ENCODE data around the gene PARP16.

PARP16 gene

DNA sequence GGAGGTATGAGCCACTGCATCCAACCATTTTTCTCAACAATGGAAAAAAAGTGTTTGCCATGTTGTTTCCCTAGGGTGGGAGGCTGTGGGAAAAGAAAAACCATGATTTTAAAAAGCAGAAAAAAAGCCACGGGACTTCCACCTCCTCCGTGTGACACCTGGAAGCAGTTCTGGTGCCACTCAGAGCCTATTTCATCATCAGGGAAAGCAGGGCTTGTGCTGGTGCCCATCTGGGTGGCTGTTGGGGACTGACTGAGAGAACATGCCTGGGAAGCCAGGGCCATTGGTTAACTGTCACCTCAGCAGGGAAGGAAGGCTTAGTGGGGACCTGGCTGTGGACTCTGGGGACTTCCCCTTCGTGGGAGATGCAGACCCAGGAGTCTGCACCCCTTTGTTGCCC, 25.1 kb upstream of the PARP16 start:
- no peak for DNase-seq (ENCODE audit: low read depth in 2 of 2)

DNA sequence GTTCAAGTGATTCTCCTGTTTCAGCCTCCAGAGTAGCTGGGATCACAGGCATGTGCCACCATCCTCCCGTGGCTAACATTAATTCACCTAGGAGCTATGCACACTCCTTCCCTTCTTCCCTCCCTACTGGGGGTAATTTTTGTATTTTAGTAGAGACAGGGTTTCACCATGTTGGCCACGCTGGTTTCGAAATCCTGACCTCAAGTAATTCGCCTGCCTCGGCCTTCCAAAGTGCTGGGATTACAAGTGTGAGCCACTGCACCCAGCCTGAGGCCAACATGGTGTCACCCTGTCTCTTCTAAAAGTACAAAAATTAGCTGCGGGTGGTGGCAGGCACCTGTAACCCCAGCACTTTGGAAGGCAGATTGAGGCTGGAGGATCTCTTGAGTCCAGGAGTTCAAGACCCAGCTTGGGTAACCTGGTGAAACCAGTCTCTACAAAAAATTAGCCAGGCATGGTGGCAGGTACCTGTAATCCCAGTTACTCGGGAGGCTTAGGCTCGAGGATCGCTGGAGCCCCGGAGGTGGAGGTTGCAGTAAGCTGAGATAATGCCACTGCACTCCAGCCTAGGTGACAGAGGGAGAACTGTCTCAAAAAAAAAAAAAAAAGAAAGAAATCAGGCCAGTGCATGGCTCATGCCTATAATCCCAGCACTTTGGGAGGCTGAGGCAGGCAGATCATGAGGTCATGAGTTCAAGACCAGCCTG, 23.9 kb upstream of the PARP16 start:
- no peak for DNase-seq (ENCODE audit: low read depth in 2 of 2)

DNA sequence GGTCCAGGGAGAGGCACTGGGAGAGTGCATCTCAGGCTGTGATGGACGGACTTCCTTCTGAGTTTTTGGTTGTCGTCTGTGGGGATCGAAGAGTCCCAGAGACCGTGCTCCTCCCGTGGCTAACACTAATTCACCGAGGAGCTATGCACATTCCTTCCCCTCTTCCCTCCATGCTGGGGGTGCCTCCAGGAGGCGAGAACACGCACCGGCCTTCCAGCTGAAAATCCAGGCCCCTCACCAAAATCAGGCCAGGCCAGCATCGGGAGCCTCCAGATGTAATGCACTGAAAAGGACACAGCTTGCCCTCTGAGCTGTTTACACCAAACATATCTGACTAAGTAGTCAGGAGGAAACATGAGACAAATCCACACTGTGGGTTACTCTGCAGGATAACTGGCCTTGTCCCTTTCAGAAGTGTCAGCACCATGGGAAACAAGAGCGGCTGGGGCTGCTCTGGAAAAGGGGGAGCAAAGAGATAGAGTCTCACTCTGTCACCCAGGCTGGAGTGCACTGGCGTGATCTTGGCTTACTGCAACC, 23.3 kb upstream of the PARP16 start:
- no peak for DNase-seq (ENCODE audit: low read depth in 2 of 2)

DNA sequence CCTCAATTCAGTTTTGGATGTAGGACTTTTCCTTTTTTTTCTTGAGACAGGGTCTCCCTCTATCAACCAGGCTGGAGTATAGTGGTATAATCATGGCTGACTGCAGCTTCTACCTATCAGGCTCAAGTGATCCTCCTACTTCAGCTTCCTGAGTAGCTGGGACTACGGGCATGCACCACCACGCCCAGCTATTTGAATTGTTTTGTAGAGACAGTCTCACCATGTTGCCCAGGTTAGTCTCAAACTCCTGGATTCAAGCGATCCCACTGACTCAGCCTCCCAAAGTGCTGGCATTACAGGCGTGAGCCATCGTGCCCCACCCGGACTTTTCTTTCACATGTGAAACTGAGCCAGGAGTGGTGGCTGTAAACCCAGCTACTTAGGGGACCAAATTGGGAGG, 21.3 kb upstream of the PARP16 start:
- no peak for DNase-seq (ENCODE audit: low read depth in 2 of 2)

DNA sequence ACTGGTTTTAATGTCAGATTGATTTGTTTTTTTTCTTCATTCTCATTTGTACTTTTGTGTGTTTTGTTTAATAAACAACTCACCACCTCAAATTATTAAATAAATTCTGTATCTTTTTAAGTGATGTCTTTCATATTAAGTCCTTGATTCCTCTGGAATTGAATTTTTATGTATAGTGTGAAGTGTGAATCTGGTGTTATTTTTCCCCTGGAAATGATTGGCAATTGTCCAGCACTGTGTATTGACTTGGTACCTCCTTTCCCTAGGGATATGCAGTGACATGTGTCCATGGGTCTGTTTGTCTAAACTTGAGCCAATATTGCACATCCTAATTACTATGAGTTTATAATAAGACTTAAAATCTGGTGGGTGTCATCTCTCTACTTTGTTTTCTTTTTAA, 19.9 kb upstream of the PARP16 start:
- DNase-seq (ENCODE audit: low read depth in 2 of 2) = no peak

DNA sequence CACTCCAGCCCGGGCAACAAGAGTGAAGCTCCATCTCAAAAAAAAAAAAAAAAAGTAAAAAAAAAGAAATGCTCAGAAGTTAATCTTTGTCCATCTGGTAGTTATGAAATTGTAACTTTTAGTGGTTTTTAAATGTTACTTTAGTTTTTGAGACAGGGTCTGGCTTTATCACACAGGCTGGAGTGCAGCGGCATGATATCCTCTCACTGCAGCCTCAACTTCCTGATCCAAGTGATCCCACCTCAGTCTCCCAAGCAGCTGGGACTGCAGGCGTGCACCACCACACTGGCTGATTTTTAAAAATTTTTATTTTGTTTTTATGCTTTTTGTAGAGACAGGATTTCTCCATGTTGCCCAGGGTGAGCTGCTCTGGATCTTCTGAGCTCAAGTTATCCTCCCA, 19.1 kb upstream of the PARP16 start:
- no peak for DNase-seq (ENCODE audit: low read depth in 2 of 2)

DNA sequence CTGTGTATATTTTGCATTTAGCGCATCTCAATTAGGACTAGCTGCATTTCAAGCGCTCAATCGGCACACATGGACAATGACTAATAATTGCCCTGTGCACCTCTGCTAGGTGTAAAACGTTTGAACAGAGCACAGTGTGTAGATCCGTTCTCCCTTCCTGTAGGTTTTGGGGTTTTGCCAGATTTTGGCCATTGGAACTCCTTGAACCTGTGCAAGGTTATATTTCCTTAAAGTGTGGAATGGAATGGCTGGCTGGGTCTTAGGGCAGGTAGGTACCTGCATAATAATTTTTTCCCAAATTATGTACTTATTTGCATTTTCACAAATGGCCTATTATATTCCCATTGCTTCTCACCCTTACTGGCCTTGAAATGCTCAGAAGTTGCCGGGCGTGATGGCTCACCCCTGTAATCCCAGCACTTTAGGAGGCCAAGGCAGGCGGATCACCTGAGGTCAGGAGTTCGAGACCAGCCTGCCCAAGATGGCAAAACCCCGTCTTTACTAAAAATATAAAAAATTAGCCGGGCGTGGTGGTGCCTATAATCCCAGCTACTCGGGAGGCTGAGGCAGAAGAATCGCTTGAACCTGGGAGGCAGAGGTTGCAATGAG, 18.6 kb upstream of the PARP16 start:
- DNase-seq (ENCODE audit: low read depth in 2 of 2) = no peak

DNA sequence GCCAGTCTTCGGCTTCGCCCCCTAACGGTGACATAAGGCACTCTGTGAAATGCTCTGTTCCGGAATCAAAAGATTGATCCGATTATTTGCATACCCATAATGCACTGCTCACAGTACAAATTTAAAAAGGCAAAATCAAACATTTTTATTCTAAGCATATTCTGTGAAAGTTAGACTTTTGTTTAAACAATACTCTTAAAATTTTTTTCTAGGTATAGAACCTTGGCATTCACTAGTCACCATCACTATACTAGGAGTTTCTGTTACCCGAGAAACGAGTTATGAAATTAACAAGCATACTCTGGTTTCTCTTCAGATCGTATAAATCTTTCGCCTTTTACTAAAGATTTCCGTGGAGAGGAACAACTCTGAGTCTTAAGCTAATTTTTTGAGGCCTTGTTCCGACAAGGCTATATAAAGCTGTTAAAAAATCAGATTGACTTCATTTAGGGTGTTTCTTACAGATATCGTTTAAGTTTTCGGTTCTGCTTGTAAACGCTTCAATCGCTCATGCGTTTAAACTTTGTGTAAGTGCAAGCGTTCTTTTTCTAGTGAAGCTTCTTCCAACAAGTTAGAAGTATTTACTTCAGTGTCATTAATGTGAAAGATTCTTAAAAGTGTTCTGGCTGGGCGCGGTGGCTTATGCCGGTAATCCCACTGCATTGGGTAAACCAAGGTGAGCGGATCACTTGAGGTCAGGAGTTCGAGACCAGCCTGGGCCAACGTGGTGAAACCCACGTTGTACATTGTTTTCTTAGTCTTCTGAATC, 17.9 kb upstream of the PARP16 start, which contains the start of gene RNU5B-1:
Gene RNU5B-1 (plus strand): TSS at position 297 of the 769 bp plus-strand sequence.
- peak; percentile 66 to 83 for DNase-seq (ENCODE audit: low read depth in 2 of 2)

DNA sequence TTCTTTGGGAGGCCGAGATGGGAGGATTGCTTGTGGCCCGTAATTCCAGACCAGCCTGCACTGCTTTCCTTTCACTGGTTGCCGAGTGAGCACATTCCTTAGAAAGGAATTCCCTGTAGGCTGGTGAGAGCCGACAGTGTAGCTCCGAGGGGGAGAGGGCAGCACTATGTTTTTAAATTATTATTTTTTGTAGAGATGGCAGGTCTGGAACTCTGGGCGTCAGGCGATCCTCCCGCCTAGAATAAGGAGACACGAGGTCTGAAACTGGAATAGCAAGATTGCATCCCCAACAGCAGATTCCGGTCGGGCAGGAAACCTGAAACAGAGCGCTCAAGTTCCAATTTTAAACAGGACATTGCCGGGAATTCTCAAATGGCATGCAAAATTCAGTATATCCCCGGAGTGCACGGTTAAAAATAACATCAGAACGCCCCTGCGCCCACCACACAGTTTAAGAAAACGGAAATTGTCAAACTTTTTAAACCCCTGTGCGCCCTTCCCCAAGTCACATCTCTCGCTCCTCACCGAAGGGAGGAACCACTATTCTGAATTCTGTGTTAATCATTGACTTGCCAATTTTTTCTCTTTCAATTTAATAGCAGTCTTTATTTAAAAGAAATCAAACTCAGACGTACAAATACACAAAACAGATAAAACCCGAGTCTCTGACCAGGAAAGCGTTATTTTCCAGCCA, 17.2 kb upstream of the PARP16 start:
- DNase-seq (ENCODE audit: low read depth in 2 of 2) = no peak

DNA sequence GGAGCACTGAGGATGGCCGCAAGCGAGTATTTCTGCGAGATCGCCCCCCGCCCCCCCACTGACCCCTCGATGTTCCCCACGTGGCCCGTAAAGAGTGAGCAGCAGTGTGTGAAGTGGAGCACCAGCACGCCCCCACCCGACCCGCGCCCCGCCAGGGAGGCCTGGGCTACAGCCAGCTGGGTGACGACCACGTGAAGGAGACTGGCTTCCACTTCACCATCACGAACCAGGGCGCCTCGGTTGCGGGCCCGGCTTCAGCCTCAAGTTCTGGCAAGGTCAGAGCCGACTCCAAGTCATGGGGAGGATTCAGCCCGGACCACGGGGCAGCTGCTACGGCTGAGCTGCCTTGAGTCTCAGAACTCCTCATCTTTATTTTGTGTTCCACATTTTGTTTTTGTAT, 15.4 kb upstream of the PARP16 start:
- no peak for DNase-seq (ENCODE audit: low read depth in 2 of 2)

DNA sequence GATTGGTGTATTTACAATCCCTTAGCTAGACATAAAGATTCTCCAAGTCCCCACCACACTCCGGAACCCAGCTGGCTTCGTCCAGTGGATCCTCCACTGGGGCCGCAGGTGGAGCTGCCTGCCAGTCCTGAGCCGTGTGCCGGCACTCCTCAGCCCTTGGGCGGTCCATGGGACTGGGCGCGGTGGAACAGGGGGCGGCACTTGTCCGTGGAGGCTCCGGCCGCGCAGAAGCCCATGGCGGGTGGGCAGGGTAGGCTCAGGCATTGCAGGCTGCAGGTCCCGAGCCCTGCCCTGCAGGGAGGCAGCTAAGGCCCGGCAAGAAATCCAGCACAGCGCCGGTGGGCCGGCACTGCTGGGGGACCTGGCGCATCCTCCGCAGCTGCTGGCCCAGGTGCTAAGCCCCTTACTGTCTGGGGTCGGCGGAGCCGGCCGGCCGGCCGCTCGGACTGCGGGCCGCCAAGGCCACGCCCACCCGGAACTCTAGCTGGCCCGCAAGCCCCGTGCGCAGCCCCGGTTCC, 14.3 kb upstream of the PARP16 start:
- no peak for DNase-seq (ENCODE audit: low read depth in 2 of 2)

DNA sequence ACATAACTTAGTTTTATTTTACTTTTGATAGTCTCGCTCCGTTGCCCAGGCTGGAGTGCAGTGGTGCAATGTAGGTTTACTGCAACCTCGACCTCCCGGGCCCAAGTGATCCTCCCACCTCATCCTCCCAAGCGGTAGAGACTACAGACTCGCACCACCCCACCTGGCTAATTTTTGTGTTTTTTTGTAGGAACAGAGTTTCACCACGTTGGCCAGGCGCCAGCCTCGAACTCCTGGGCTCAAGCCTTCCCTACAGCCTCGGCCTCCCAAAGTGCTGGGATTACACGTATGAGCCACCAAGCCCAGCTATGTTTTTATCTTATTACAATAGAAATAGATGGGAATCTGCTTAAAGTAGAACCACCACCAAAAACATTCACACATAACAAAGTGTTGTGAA, 12.0 kb upstream of the PARP16 start:
- no peak for DNase-seq (ENCODE audit: low read depth in 2 of 2)

DNA sequence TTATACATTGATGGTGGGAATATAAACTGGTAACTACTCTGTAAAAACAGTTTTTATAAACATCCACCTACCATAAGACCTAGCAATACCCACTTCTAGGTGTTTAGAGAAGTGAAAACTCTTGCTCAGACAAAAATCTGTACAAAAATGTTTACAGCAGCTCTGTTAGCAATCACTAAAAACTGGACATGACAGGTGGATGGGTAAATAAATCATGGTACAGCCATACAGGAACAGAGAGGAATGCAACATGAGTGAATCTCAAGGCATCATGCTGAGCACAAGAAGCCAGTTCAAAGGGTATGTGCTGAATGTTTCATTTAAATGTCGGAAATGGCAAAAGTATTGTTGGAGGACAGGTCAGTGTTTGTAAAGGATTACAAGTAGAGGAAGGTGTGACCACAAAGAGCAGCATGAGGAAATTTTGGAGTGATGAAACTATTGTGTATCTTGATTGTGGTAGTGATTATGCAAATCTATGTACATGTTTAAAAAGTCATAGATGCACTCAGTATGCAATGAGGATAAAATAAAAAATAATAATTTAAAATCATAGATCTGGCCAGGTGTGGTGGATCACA, 6.3 kb upstream of the PARP16 start:
- no peak for DNase-seq (ENCODE audit: low read depth in 2 of 2)

DNA sequence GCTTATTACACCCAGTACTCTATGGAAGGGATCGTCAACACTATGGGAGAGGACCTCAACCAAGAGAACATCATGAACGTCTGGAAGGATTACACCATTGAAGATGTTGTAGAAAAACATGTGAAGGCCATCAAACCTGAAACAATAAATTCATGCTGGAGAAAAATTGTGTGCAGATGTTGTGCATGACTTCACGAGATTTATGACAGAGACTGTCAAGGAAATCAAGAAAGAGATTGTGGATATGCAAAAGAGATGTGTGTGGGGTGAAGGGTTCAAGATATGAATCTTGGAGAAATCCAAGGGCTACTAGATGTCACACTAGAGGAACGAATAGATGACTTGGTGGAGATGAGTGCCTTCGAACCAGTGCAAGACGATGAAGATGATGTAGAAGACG, 3.5 kb upstream of the PARP16 start:
- no peak for DNase-seq (ENCODE audit: low read depth in 2 of 2)

DNA sequence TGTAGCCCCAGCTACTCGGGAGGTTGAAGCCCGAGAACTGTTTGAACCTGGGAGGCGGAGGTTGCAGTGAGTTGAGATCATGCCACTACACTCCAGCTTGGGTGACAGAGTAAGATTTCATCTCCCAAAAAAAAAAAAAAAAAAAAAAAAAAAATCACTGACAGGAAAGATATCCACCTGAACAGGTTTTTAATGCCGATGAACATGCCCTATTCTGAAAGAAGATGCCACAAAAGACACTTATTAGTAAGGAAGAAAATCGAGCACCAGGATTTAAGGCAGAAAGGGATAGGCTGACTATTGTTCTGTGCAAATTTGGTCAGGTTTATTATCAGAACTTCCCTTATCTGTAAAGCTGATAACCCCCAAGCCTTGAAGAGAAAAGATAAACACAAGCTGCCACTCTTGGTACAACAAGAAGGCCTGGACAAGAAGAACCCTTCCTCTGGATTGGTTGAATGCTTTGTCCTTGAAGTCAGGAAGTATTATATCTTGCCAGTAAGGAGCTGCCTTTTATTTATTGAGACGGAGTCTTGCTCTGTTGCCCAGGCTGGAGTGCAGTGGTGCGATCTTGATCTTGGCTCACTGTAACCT, 2.7 kb upstream of the PARP16 start:
- no peak for DNase-seq (ENCODE audit: low read depth in 2 of 2)

DNA sequence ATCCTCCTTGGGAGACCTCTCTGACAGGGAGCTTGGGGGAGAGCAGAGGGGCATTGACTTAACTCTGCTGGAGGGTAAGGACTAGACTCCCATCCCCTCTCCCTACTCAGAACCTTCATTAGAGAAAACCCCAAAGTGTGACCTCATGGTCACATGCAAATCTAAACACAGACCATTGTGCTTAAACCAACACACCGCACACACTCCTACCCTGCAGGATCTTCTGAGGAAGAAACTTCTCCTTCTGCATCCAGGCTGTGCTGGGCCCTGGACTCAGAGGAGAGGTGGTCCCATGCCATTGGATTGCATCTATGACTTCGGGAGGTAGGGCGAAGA, 805 bp upstream of the PARP16 start:
- DNase-seq (ENCODE audit: low read depth in 2 of 2) = no peak

DNA sequence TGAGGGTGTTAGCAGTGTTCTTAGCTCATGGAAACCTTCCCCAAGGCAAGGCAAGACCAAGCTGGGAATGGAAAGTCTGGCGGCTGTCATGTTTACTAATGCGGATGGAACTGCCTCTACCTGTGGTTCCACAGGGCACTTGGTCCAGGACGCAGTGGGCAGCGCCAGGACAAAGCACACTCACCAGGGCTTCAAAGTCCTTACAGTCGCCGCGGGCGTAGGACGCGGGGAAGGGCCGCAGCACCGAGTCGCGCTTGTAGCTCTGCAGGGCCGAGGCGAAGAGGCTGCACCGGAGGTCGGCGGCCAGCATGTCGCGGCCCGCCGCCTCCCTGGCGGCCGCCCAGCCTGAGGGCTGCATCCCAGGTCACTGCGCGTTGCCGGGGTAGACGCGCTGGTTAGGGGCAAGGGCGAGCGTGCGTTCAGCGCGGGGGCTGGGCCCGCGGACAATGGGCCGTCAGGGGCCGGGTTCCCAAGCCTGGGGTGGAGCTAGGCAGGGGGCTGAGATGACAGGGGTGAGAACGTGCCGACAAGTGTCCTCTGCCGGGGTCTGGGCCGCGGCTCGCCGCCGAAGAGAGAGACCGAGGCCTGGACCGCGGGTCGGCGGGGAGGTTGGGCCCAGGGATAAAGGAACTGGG, 497 bp downstream of the PARP16 start:
- DNase-seq (ENCODE audit: low read depth in 2 of 2) = no peak

DNA sequence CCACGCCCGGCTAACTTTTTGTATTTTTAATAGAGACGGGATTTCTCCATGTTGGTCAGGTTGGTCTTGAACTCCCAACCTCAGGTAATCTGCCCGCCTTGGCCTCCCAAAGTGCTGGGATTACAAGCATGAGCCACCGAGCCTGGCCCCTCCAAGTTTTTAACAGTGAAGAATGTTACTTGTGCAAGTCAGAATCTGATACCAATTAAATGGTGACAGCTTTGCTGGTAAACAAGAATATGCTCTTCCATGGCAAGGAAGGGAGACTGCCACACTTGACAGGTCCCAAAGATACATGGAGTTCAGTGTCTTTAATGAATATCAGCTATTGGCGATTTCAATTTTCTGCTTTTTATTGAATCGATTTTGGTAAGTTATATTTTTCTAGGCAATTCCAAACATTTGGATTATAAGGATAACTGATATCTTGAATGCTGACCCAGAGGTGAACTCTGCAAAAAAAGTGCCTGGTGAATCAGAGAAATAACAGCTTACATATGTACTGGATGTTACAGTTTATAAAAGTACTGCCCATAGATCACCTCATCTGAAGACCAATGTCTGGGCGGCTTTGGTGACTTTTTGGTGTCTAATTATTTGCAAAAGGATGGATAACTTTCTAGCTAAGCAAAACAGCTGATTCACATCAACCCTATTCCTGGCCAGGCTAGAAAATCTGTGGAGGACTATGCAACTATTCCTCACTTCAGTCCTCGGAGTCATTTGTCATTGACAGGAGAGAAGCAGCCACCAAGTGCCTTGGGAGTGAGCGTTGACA, 1.2 kb downstream of the PARP16 start:
- DNase-seq (ENCODE audit: low read depth in 2 of 2) = no peak

DNA sequence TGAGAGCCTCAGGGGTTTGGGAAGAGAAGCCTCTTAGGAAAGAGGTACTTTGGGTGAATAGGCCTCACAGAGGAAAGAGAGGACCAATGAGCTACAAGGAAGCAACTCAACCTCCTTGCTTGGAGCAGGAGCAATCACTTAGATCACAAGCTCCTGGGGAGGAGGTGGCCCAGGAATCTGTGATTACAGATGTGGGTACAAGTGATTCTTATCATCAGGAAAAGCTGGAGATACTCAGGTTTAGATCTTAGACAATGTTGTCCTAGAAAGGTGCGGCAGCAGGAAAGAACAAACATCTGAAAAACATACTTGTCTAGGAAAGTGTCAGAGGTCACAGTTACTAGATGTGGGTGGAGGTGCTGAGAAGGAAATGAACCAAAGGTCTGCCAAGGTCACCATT, 8.2 kb downstream of the PARP16 start:
- DNase-seq (ENCODE audit: low read depth in 2 of 2) = no peak

DNA sequence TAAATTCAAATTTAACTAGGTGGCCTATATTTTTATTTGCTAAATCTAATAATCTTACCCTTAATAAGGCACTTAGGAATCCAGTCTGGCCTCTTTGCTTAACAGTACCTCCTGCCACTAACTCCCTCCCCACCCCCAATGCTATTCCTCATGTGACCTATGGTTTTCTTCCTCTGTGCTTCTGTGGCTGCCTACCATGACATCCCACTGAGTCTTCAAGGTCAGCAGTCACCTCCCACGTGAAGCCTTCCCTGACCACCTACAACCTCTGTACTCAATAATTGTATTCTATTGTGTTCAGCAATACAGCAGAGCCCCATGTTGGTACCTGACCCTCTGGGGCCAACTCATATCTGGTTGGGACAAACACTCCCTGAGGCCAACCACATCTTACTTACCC, 9.7 kb downstream of the PARP16 start:
- DNase-seq (ENCODE audit: low read depth in 2 of 2) = no peak
